GM12878 (cell line): Measurements from ENCODE around the gene TAAR9. TPM values are rescaled to one million over a fixed set of nuclear protein-coding genes. Genes with fewer than 3 reads are reported as not detected.
"Not testable (repeated sequence)": the region's sequence is repeated elsewhere in the genome, so short reads cannot be mapped to it uniquely, and the experiment has no call there.

Experiments used
- ATAC-seq: fragments of 200-7000 bp; cut with Tn5 transposase; 3 replicates; pipeline ENCODE4 v1.9.1; 2020; ENCODE audit warnings: mild to moderate bottlenecking, moderate library complexity
- BruUV-seq: library from RNA; stranded (reverse); fragments of 400-500 nt; replicated peaks from 2 replicates; lab custom pipeline; 2021; lab: Mats Ljungman, UMichigan
- CTCF ChIA-PET: fragments of 300-600 bp; sonication (Branson Sonifier 250); formaldehyde crosslinking; extraction: SDS; loops from one replicate; lab custom pipeline; 2021; ENCODE audit warnings: inconsistent platforms; lab: Yijun Ruan, JAX
- POLR2A ChIA-PET: fragments of 350-600 bp; formaldehyde crosslinking; extraction: SDS; loops from one replicate; lab custom pipeline; 2021; ENCODE audit warnings: inconsistent platforms; lab: Charles Lee
- RAD21 ChIA-PET: fragments of 300-600 bp; sonication (Branson Sonifier 250); formaldehyde crosslinking; loops from one replicate; lab custom pipeline; 2023; ENCODE audit warnings: antibody characterized with exemption; ENCODE audit not compliant: unreplicated experiment; lab: Charles Lee
- SMC1A ChIA-PET: fragments of 300-600 bp; sonication (Branson Sonifier 250); formaldehyde crosslinking; loops from one replicate; lab custom pipeline; 2023; ENCODE audit not compliant: unreplicated experiment, uncharacterized antibody; lab: Charles Lee
- DNase-seq: peaks from one replicate; pipeline ENCODE4 v3.0.0-alpha.2; 2011; ENCODE audit warnings: low read depth, low spot score
- FAIRE-seq: peaks from 3 replicates; lab custom pipeline; 2011; peaks lifted over from hg19 to GRCh38; lab: Jason Lieb, UNC
- H2AFZ ChIP-seq: 2 replicates; pipeline ENCODE4 v1.6.0; 2011; ENCODE audit warnings: low read depth, low read length, control low read depth; ENCODE audit not compliant: control insufficient read depth
- H3K27ac ChIP-seq: 2 replicates; pipeline ENCODE4 v1.5.1; 2011; ENCODE audit warnings: control low read depth; ENCODE audit not compliant: control insufficient read depth, insufficient read depth
- H3K27me3 ChIP-seq, 2 experiments: replicated peaks in 1 of 2; 2 replicates each; pipeline versions ENCODE4 v1.6.0 to v1.6.1; 2011; ENCODE audit warnings: low read length in 1 of 2; ENCODE audit not compliant: control insufficient read depth in 2 of 2, insufficient read depth in 2 of 2
- H3K36me3 ChIP-seq, 2 experiments: 2 replicates each; pipeline ENCODE4 v1.5.1; 2011; ENCODE audit warnings: low read length in 1 of 2; ENCODE audit not compliant: control insufficient read depth in 2 of 2, insufficient read depth in 2 of 2
- H3K4me1 ChIP-seq: 2 replicates; pipeline ENCODE4 v1.6.1; 2011; ENCODE audit warnings: mild to moderate bottlenecking, low read length, moderate library complexity, mixed read lengths; ENCODE audit not compliant: control insufficient read depth, insufficient read depth
- H3K4me2 ChIP-seq: 2 replicates; pipeline ENCODE4 v1.6.0; 2011; ENCODE audit warnings: control low read depth; ENCODE audit not compliant: control insufficient read depth, insufficient read depth
- H3K4me3 ChIP-seq: fragments of 200-600 bp; sonication (generic); 2 replicates; pipeline ENCODE4 v1.5.1; 2016
- H3K79me2 ChIP-seq: 2 replicates; pipeline ENCODE4 v1.6.0; 2011; ENCODE audit warnings: low read length; ENCODE audit not compliant: control insufficient read depth, insufficient read depth
- H3K9ac ChIP-seq: 2 replicates; pipeline ENCODE4 v1.8.0; 2011; ENCODE audit warnings: low read length, control low read depth, mixed read lengths; ENCODE audit not compliant: control insufficient read depth, insufficient read depth
- H3K9me3 ChIP-seq: replicated peaks from 3 replicates; pipeline ENCODE4 v1.5.1; 2011; ENCODE audit warnings: mild to moderate bottlenecking, low read length; ENCODE audit not compliant: control insufficient read depth, insufficient read depth
- H4K20me1 ChIP-seq: 2 replicates; pipeline ENCODE4 v1.6.0; 2011; ENCODE audit not compliant: control insufficient read depth, insufficient read depth
- ATF2 ChIP-seq: IDR thresholded peaks from 2 replicates; pipeline ENCODE4 v1.6.1; 2012; ENCODE audit warnings: low read length, inconsistent platforms
- CBFB ChIP-seq: IDR thresholded peaks from 2 replicates; pipeline ENCODE4 v1.6.1; 2016; ENCODE audit warnings: antibody characterized with exemption, low read depth
- ETV6 ChIP-seq, 2 experiments: fragments of 450-650 bp in 1 of 2; IDR thresholded peaks in 1 of 2; conservative IDR thresholded peaks in 1 of 2; 2 replicates each; pipeline ENCODE4 v1.6.1; 2014; ENCODE audit warnings: antibody characterized with exemption in 1 of 2, borderline replicate concordance in 1 of 2, low read depth in 1 of 2, mild to moderate bottlenecking in 1 of 2, moderate library complexity in 1 of 2
- LARP7 ChIP-seq: fragments of 450-650 bp; IDR thresholded peaks from 2 replicates; pipeline ENCODE4 v1.6.1; 2017; ENCODE audit warnings: mild to moderate bottlenecking
- MEF2A ChIP-seq: IDR thresholded peaks from 2 replicates; pipeline ENCODE4 v1.6.1; 2011; ENCODE audit warnings: low read depth, mild to moderate bottlenecking, low read length, moderate library complexity; ENCODE audit not compliant: insufficient read depth
- PAX5 ChIP-seq: IDR thresholded peaks from 2 replicates; pipeline ENCODE4 v1.6.1; 2011; ENCODE audit warnings: low read depth, low read length, borderline replicate concordance
- SPI1 ChIP-seq: IDR thresholded peaks from 2 replicates; pipeline ENCODE4 v1.6.1; 2011; ENCODE audit warnings: low read depth, mild to moderate bottlenecking, low read length, moderate library complexity, borderline replicate concordance; ENCODE audit not compliant: insufficient read depth
- USF2 ChIP-seq: IDR thresholded peaks from 2 replicates; pipeline ENCODE4 v1.6.1; 2011; ENCODE audit warnings: low read depth, low read length, improper control_type of control experiment, borderline replicate concordance
- ZBTB40 ChIP-seq: fragments of 450-650 bp; IDR thresholded peaks from 2 replicates; pipeline ENCODE4 v1.6.1; 2016; ENCODE audit warnings: mild to moderate bottlenecking, moderate library complexity, borderline replicate concordance
- ZNF24 ChIP-seq: fragments of 450-650 bp; IDR thresholded peaks from 2 replicates; pipeline ENCODE4 v1.6.1; 2017; ENCODE audit warnings: antibody characterized with exemption, mild to moderate bottlenecking
- WGBS: methylation state at CpG from one replicate; pipeline ENCODE4 v1.1.6; 2016; ENCODE audit warnings: low lambda C conversion rate; ENCODE audit not compliant: insufficient replicate concordance, insufficient coverage; ENCODE audit errors: missing lambda C conversion rate; 5-methylcytosine and 5-hydroxymethylcytosine counted together
- in situ Hi-C: fragments of 300-500 bp; cut with MboI; formaldehyde crosslinking; loops from 9 replicates; pipeline ENCODE4 v1.14.3; 2018; ENCODE audit warnings: mixed read lengths
- intact Hi-C: fragments of 100-400 bp; cut with micrococcal nuclease; formaldehyde crosslinking; loops from one replicate; pipeline ENCODE4 v1.14.2; 2022; ENCODE audit not compliant: unreplicated experiment
- polyA plus RNA-seq, 11 experiments: library from polyadenylated mRNA; depleted of rRNA in 4 of 11; unstranded in 6 of 11; stranded (reverse) in 5 of 11; fragments of >200 nt; fragmentation: Nextera tagmentation in 4 of 11; fragmentation: Illumina TruSeq in 1 of 11; extraction: Ambion mirVana in 4 of 11; extraction: Trizol in 1 of 11; gene quantifications; 1 replicate in 1 of 11; 2 replicates in 10 of 11; pipeline versions ENCODE4 v1.2.1 to v1.2.3, GENCODE V29; 2011 to 2016; ENCODE audit warnings: inconsistent platforms in 2 of 11, missing spikeins in 2 of 11, low read depth in 1 of 11
- total RNA-seq, 4 experiments: library from RNA; depleted of rRNA in 3 of 4; stranded (reverse); fragments of >200 nt in 3 of 4; fragmentation: Illumina TruSeq in 1 of 4; extraction: Trizol in 1 of 4; gene quantifications; 2 replicates each; pipeline versions ENCODE4 v1.2.1 to v1.2.3, GENCODE V29; 2013 to 2021

Gene TAAR9
- total and polyA plus RNA-seq, 10 of the 15 experiments (the other 5 are each of a cell fraction or from before 2014, with no cell fraction given) = not detected

- H4K20me1 ChIP-seq, H3K79me2 ChIP-seq, H3K4me3 ChIP-seq, SMC1A ChIA-PET, H3K9ac ChIP-seq, ATAC-seq, H3K9me3 ChIP-seq, in situ Hi-C loops, RAD21 ChIA-PET, H3K36me3 ChIP-seq, H2AFZ ChIP-seq, H3K27ac ChIP-seq, POLR2A ChIA-PET, H3K4me1 ChIP-seq, H3K27me3 ChIP-seq, FAIRE-seq, BruUV-seq, DNase-seq, H3K4me2 ChIP-seq: not testable (repeated sequence)
- CTCF ChIA-PET = interaction anchor here (1.4 to 2.1 kb wide), 2 partner anchors 254 to 264 kb away, joined by 3 to 7 read pairs; partner anchors contain the start of gene SLC18B1
- intact Hi-C loops = loop anchor here (5.0 to 10.0 kb wide), 2 partner anchors 232 to 260 kb away; partner anchors contain the start of gene SLC18B1
- 30% methylated on average over 2 of the region's 2 CpGs for WGBS
These were observed 3.5 kb upstream of the TAAR9 start for GRCh38 chr6:132534546-132534945.

GRCh38 chr6:132537145-132537544, 932 bp upstream of the TAAR9 start:
- no peak overlapping the region for H2AFZ ChIP-seq
- intact Hi-C loops (loop anchor here (10.0 kb wide), 1 partner anchor 258 kb away; the partner anchor contains the start of gene SLC18B1), in situ Hi-C loops (no loop called here)
- FAIRE-seq = no peak
- H3K9ac ChIP-seq = no peak overlapping the region
- H3K4me3 ChIP-seq = no peak overlapping the region
- ChIA-PET CTCF (interaction anchor here (0.6 to 1.6 kb wide), 5 partner anchors 8 to 426 kb away, joined by 3 to 7 read pairs (median 3); no protein-coding TSS in a partner anchor), SMC1A (no interaction called here), POLR2A (no interaction called here), RAD21 (no interaction called here)
- no peaks in the 10 kb centered on the region for H3K9me3 ChIP-seq
- H3K79me2 ChIP-seq = no peaks in the 10 kb centered on the region
- no TSS peak for BruUV-seq
- no peaks in the 10 kb centered on the region for H3K36me3 ChIP-seq
- no peak for DNase-seq
- no peak for ATAC-seq
- no peak overlapping the region for H3K27ac ChIP-seq
- H4K20me1 ChIP-seq = no peaks in the 10 kb centered on the region
- H3K4me1 ChIP-seq = no peaks in the 10 kb centered on the region
- peaks cover 1 to 3% of the 10 kb centered on the region in 2 experiments; a peak in 3 of 4 replicates for H3K27me3 ChIP-seq
- WGBS = 31% methylated on average over 3 of the region's 3 CpGs
- H3K4me2 ChIP-seq = no peak overlapping the region
- TF ChIP-seq CBFB = no peak
- TF ChIP-seq PAX5 = no peak
- TF ChIP-seq USF2 = no peak
- TF ChIP-seq ZNF24 = no peak
- TF ChIP-seq SPI1 = no peak
- TF ChIP-seq ETV6 (conservative IDR thresholded peaks at IDR 0.05 in 1 of 2, IDR thresholded peaks at IDR 0.05 in 1 of 2; ENCODE audit: borderline replicate concordance in 1 of 2, low read depth in 1 of 2) = no peak
- no peak for TF ChIP-seq ATF2
- TF ChIP-seq LARP7 = no peak
- TF ChIP-seq ZBTB40 = no peak
- TF ChIP-seq MEF2A = no peak
